HG02884 (cell line): ENCODE results near the gene CTSE.

Experiments
- ATAC-seq: cut with Tn5 transposase; IDR thresholded peaks from one replicate; pipeline ENCODE4 v1.9.1; 2021; ENCODE audit warnings: mild to moderate bottlenecking, moderate library complexity; ENCODE audit not compliant: unreplicated experiment

CTSE gene

GRCh38 chr1:205994346-205994745, 29.3 kb downstream of the CTSE start:
- ATAC-seq = no peak

- ATAC-seq = no peak
Observed at GRCh38 chr1:205993068-205993467, 30.6 kb downstream of the CTSE start.

GRCh38 chr1:205992218-205992882, 31.3 kb downstream of the CTSE start:
- no peak for ATAC-seq

GRCh38 chr1:205991237-205991636, 32.5 kb downstream of the CTSE start:
- ATAC-seq = no peak

- no peak for ATAC-seq
Observed at GRCh38 chr1:205990226-205990625, 33.5 kb downstream of the CTSE start.

- no peak for ATAC-seq
Observed at GRCh38 chr1:205989786-205990185, 33.9 kb downstream of the CTSE start.

DNA sequence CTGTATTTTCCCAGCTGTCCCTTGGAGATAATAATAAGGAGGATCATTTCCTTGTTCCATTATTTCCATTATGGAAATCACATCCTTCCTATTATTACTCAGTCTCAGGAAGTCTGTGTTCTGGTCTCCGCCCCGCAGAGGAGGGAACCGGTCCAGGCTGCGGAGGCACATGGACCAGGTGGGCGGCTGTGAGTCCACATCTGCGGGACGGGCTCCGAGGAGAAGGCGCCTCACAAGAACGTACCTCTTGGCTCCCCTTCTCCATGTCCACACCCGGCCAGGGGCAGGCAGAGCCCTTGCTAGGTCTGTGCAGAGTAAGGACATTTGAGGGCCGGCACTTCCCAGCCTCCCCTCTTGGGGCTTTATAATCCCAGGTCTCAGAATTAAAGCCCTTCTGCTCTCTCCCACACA, 35.1 kb downstream of the CTSE start:
- no peak for ATAC-seq

DNA sequence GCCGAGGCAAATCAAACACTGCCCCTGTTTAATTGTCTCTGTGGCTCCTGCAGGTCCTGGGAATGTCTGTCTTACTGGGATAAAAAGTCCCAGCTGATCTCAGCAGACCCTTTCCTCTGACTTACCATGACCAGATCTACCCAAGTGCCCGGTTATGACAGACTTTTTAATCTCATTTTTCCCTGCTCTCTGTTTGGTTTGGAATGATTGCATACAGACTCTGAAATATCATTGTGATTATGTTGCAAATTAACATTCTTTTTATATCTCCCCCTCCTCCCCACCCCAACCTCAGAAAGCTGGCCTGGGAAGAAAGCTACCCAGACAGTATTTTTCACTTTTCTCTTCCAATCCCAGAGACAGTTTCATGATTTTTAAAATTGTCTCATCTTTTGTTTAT, 36.8 kb downstream of the CTSE start:
- no peak for ATAC-seq

- no peak for ATAC-seq
Observed at GRCh38 chr1:205986292-205986691, 37.4 kb downstream of the CTSE start.

GRCh38 chr1:205985330-205986005, 38.2 kb downstream of the CTSE start:
- no peak for ATAC-seq

- ATAC-seq = no peak
Observed at GRCh38 chr1:205983925-205984725, 39.6 kb downstream of the CTSE start.

- no peak for ATAC-seq
Observed at GRCh38 chr1:205981257-205981656, 42.4 kb downstream of the CTSE start.

DNA sequence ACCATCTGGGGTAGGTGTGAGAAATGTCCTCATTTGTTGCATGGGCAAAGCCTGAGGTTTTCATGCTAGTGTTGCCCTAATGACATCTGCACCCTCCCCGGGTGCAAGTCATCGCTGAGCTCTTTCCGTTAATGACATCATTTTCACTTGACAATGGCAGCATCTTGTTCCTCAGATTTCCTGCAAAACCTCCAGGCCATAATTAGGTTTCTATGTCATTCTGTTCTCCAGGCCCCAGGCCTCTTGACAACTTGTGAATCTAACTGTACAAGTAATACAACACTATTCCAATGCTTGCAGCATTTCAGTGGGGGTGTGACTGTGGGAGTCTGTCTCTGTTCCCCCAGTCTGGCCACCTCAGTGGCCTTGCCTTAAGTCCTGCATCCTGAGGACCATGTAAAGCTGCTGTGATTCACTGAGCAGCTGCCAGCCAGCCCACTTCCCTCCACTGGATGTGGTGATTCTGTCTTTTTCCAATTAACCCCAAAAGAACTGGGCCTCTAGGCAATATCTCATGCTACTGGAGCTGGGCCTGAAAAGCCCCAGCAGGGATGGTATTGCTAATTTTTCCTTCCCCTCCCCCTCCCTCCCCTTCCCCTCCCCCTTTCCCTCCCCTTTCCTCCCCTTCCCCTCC, 43.3 kb downstream of the CTSE start:
- ATAC-seq = no peak

DNA sequence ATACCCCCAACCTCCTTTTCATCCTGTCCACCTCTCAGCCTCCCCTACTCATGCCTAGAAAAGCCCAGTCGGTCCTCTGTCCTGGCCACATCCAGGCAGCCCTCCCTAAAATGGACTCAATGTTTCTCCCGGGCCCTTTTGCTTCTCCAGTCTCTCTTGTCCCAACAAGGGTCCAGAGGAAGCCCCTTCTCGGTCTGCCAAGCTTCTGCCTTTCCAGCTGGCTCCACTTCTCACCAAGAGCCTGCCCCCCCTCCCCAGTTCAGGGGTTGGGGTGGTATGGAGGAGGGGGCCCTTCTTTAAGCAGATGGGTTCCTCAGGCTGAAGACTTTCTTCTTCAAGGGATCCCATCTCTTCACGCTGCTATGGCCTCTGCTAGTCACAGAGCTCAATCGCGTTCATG, 44.4 kb downstream of the CTSE start:
- no peak for ATAC-seq

DNA sequence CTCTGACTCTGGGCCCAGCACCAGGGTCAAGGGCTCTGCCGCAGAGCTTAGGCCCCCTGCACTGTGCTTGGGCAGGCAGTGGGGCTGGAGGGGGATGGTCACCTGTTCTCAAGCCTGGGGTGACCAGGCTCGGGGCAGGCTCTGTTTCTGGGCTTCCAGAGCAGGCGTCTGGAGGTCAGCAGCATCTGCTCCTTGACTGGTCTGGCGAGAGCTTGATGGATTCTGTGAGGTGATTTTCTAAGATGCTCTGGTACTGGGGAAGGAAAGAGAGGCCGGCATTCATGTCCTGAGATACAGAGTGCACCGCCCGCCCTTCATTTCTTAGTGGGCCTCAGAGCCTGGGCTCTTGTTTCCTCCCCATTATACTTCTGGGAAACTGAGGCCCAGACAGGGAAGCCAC, 45.0 kb downstream of the CTSE start:
- no peak for ATAC-seq

DNA sequence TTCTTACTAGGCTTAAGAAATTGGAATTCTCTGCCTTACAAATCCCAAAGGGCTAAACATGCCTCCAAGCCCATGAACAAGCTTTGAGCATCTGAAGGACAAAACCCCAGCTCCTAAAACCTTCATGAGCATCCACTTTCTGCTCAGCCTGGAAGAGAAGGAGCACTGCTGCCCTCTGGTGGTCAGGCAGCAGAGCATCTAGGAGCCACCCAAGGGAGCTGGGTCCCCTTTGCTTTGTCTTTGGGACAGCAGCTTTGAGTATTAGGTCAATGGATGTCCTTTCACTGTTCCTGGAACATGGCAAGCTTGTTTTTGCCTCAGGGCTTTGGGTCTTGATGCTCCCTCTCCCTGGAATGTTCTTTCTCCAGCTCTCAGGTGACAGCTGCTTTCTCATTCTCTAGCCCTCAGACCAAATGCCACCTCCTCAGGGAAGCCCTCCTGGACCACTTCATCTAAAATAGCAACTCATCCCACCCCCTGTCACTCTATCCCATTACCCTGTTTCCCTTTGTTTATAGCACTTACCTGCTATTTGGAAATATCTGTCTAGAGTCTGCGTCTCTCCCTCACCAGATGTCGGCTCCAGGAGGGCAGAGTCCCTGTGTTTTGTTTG, 46.2 kb downstream of the CTSE start:
- no peak for ATAC-seq

- ATAC-seq = no peak
Observed at GRCh38 chr1:205976708-205977401, 46.8 kb downstream of the CTSE start.

GRCh38 chr1:205976036-205976435, 47.7 kb downstream of the CTSE start:
- no peak for ATAC-seq

GRCh38 chr1:205975387-205975998, 48.2 kb downstream of the CTSE start:
- ATAC-seq = no peak

DNA sequence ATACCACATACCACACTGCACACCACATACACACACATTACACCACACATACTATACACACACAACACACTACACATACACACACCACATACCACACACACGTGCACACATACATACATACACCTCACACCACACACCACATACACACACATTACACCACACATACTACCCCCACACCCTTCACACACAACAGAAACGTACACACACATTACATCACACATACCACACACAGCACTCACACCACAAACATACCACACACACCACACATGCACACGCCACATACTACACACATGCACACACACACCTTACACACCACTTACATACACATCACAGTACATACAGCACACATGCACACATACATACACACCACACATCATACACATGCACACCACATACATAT, 49.0 kb downstream of the CTSE start:
- no peak for ATAC-seq
